HG03442 (cell line): Measurements from ENCODE around the gene HS1BP3.
A peak's percentile ranks its signal among the peaks of the same experiment; 100 is the strongest.

ENCODE experiments used
- ATAC-seq: cut with Tn5 transposase; IDR thresholded peaks from one replicate; pipeline ENCODE4 v1.9.1; 2021; ENCODE audit warnings: mild to moderate bottlenecking, moderate library complexity; ENCODE audit not compliant: unreplicated experiment

The HS1BP3 gene

DNA sequence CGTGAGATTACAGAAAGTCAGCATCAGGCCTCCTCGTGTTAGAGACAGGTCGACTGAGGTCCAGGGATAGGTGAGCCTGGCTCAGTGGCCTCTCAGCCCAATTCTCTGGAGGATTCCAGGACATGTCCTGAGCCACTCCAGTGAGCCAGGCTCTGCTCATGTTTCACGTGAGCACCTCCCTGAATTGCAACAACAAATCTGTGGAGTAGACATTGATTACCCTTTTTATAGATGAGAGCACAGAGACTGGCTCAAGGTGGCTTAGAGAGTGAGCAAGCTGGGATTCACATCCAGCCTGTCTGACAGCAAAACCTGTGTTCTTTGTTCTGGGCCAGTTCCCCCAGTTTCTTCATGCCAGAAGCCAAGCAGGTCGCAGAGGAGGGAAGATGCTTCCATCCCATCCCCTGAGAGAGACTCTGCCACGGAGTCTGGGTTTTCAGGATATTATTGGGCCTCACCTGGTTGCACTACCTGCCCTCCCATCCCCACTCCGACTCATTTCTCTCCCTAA lies 46.4 kb downstream of the HS1BP3 start:
- no peak for ATAC-seq

DNA sequence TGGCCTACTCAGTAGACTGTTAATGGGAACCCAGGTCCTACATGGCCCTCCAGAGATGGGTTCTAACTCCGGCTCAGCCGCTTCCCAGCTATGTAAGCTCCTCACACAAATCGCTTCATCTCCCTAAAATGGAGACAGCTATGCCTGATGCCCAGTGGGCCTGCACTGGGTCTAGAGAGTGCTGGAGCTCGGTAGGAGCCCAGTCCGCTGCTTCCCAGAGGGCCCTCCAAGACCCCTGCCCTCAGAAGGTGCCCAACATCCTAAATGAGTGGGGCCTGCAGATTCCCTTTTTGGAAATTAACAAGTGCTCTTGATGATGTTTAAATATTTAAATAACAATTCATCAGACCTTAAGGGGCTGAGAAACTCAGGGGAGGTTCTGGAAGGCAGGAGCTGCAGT lies 47.1 kb downstream of the HS1BP3 start:
- no peak for ATAC-seq

DNA sequence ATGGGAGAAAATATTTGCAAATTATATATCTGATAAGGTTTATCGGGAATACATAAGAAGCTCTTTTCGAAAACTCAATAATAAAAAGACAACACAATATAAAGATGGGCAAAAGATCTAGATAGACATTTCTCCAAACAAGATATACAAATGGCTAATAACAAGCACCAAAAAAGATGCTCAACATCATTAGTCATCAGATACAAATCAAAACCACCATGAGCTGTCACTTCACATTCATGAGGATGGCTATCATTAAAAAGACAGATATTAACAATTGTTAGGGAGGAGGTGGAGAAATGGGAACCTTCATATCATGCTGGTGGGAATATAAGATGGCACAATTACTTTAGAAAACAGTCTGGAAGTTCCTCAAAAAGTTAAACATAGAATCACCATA lies 48.1 kb downstream of the HS1BP3 start:
- ATAC-seq, result no peak

DNA sequence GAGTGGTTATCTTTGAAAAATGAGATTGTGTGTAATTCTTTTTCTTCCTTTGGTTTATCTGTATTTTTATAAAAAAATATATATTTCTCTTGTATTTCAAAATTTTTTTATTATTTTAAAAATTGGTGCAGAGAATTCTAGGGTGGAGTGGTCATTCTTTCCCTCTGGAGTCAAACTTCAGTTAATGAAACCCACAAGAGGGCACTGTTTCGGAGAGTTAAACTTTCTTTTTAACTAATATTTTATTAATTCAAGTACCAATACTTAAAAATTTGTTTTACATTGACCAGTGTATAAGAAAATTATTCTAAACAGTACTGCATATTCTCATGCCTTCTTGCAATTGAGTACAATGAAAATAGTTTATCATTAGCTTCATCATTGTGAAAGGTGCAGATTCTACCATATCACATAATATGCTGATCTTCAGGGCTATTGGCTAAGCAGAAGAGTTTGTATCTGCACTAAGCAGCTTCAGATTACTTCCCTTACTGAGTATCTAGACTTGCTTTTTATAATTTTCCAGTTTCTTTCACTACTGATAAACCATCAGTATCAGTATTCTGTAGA lies 50.1 kb downstream of the HS1BP3 start:
- ATAC-seq, result no peak

DNA sequence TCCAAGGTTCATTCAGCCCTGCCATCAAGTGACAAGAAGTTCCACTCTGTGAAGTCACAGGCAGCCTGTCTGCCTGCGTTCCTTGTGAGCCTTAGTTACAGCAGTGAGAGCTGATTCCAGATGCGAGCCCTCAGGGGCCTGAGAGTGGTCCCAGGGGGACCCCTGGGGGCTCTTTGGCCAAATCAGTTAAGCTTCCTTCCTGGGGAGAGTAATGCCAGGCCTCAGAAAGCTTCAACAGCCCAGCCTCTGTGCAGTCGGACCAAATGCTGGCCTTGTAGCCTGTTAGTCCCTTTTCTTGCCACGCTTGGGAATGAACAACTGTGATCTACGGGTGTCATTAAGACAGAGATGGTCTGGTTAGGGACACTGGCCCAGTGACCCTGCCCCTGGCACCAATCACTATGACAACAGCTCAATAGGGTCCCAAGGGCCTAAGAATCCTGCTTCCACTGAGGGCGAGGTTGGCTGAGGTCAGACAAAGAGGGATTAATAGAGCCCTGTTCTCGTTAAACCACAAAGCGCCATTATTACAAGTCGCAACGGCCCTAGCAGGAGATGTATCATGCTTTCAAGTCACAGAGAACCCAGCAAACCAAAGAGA lies 50.9 kb downstream of the HS1BP3 start:
- ATAC-seq, result no peak

DNA sequence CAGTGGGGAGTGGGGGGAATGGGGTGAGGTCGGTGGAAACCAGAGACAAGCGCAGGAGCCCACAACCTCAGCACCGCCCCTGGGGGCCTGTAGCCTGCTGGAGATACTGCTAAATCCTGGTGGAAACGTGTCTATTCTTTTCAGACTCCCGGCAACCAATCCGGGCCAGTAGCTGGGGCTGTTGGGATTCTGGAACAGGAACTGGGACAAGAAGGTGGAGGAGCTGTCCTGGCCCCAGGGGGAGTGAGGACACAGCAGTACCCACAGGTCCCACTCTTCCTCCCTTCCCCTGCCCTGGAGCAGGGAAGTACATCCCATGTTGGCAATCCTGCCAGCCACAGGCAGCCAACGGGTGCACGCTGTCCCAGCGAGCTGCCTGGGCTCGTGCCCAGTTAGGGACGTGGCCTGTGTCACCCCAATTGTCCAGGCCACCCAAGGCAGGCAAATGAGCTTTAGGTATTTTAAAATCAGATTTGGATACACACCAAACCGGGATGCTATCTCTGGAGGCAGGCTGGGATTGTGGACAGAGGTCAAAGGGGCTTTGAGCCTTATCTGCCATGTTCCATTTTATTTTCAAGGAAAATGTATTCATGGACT lies 51.8 kb downstream of the HS1BP3 start:
- no peak for ATAC-seq

DNA sequence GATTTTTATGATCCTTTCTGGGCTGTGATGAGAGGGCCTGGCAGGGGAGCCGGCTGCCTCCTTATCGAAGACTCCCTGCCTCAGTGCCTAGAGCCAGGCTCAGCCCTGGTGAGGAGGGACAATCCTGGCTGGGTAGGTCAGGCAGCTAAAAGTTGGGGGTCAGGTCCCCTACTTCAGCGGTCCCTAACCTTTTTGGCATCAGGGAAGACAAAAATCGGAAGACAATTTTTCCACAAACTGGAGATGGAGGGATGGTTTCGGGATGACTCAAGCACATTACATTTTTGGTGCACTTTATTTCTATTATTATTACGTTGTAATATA lies 53.1 kb downstream of the HS1BP3 start:
- ATAC-seq, result no peak

DNA sequence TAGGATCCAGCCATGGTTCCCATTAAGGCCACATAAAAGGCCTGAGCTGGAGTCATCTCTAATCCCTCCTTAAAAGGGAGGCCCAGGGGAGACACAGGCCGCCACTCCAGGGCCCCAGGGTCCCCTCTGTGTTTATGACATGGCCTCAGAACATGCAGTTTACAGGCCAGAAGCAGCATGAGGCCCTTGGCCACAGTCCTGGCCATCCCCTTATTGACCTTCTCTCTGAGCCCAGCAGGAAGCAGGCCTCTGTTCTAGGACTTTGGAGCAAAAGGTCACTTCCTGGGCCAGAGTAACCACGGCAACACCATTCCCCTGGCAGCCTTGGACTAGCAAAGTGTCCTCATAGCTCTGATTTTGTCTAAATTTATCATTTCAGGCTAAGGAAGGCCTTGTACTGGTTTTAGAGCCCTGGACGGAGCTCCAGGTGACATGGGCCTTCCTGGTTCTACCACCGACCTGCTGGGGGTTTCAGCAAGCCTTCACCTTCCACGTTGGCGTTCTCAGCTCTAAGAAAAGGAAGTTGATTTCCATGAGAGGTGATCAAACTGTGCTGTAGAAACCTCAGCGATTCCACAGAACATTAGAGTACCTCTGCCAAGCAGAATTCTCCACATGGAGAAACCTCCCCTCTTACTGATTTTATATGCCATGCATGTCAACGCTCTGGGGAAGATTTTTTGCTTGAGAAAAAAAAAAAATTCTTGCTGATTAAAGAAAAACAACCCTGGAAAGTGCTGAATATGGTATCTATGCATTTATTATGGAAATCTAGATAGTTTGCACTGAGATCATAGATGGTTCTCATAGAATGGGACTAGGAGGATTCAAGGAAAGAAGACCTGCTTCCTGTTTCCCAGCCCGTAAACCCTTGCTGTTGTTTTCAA lies 53.7 kb downstream of the HS1BP3 start:
- no peak for ATAC-seq

DNA sequence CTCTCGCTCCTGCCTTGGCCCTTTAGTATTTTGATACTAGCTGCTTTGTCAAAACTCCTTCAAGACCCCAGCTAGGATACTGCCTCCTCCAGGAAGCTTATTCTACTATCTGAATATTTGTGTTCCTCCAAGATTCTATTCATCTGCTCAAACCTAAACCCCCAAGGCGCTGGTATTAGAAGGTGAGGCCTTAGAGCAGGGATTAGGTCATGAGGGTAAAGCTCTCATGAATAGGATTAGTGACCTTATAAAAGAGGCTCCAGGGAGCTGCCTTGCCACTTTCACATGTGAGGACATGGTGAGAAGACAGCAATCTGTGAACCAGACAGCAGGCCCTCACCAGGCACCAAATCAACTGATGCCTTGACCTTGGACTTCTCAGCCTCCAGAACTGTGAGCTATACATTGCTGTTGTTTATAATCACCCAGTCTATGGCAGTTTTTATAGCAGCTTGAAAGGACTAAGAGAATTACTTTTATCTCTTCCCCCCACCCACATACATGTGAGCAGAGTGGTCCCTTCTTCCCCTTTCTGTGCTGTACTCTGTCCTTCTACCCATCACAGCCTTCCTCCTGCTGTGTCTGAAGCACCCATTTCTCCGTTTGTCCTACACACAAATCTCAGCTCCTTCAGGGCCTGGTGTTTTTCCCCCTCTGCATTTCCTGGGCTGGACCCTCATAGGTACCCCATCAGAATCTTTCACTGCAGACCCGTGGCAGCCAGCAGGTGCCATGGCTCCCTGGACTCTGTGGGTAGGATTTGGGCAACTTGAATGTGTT lies 54.5 kb downstream of the HS1BP3 start:
- ATAC-seq, result no peak

DNA sequence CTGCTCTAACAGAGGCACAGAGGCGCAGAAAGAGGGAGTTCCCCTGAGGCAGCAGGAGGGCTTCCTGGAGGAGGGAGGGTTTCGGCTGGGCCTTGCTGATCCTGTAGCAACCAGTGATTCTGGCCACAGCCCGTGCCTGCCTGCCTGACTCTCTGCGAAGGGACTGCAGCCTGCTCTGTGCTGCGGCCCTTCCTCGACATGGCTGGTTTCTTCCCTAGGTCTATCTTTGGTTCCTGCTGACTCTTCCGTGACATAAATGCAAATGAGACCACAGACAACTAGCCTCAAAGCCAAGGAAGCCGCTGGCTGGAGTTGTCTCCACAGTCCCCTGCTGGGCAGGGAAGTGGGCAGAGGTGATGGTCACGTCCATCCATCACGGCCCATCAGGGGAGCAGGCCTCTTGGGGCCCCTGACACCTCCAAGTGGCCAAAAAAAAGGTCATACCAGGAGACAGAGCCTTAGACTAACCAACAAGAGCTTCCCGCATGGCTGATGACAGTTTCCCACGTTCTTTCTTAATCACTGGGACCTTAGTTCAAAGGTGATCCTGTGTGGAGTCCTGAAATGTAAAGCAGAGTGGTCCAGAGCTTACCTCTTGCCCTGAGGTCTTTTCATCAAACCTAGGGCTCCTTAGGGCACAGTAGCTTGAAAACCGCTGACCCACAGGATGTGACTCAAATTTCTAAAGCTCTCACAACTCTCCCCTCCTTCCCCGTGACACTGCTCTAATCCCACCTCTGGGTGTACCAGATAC lies 55.3 kb downstream of the HS1BP3 start:
- ATAC-seq, result peak; percentile 83

DNA sequence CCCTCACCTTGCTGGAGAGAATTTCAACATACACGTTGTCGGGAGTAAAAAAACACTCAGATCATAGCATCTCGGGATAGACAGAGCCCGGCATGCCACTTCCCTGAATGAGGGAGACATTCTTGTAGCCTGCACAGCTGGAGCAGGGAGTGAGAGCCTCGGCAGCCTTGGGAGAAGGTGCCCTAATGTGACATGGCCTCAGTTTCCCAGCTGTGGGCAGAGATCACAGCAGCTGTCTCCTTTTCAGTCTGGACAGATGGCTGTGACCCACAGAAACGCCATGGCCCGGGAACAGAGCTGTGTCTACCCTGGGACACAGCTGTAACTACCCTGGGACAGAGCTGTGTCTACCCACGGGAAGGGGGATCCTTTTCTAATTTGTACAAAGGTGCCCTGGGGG lies 55.9 kb downstream of the HS1BP3 start:
- no peak for ATAC-seq

DNA sequence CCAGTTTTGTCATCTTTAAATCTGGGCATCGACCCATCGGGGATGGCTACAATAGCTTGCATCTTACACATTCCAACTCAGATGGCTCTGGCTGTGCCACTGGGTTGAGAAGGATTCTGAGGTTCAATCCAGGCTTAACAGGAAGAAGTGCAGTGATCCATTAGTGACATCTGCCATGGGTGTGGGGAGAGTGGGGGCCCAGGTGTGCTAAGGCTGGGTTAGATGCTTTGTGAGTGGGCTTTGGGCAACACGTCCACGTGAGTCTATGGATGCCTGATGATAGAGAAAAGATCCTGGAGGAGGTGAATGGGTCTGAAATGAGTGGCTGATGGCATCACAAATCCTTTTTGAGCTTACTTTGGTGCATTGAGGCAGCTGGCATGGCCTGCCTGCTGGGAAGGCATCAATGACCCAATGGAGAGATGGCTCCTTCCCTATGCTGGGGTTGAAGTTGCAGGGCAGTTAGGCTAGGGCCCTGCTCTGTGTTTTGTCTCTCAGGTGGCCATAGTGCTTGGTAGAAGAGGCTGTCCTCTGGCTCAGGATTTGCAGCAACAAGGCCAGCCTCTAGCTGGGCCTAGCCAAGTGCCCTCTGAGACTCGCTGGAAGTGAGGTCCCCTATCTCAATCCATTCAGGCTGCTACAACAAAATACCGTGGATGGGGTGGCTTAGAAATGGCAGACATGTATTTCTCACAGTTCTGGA lies 56.7 kb downstream of the HS1BP3 start:
- ATAC-seq, result no peak

DNA sequence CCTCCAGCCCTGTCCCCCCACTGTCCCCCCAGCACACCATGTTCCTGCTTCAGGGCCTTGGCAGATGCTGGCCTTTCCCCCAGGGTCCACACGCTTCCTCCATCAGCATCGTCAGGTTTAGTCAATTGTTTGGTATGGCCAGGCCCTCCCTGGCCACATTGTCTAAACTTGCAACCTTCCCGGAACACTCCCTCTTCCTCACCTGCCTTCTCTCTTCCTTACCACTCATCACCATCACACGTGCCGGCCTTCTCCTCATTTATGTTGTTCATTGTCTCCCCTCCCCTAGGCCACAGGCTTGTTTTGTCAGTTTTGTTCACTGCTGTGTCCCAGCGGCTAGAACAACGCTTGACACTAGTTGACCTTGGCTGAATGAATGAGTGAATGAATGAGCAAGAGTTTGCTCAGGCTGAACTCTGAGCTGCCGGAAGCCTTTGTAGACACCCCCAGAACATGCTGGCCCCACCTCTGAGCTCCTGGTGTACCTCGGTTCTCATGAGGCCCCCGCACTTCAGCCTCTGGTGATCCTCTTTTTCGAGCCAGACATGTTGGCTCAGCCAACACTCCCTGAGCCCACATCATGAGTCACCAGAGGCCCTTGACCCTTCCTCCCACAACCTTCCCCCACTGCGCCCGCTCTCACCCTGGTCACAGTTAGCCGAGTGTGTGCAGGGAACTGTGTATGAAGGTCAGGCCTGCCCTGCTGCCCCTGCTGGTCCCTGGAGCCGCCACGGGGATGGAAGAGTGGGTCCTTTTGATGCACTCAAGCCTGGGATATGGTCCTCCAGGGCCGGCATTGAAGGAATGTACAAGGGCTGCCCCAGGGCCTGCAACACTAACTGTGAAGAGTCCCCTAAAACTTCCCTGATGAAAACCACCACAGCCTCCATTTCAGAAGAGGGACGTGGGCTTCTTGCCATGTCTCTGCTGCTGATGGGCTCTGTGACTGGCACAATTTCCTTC lies 57.5 kb downstream of the HS1BP3 start:
- ATAC-seq, result no peak

DNA sequence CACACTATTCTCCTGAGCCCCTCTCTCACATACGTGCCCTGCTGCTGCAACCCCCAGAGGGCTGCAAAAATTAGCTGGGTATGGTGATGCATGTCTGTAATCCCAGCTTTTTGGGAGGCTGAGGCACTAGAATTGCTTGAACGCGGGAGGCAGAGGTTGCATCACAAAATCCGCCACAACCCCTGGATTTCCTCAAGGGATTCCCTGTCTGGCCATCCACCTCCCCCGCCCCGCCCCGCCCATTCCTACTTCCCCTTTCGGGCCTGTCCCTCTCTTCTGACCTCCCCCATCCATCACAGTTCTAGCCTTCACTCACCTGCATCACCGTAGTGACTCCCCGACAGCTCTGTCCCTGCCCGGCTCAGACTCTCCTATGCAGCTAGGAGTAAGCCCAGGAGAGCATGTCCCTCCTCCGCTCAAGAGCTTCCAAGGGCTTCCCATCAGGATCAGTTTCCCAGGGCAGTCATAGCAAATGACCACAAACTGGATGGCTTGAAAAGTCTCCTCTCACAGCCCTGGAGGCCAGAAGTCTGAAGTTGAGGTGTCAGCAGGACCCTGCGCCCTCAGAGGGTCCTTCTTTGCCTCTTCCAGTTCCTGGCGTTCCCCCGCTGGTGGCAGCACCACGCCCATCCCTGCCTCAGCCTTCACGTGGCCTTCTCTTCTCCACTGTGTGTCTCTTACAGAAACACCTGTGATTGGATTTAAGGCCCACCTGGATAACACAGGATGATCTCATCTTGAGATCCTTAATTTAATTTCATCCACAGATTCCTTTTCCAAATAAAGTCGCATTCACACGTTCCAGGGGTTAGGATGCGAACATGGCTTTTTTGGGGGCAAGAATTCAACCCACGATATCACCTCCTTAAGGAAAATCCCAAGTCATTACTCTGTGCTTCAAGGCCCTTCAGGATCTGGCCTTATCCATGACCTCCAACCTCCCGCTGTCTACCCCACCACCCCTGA lies 58.5 kb downstream of the HS1BP3 start:
- no peak for ATAC-seq

DNA sequence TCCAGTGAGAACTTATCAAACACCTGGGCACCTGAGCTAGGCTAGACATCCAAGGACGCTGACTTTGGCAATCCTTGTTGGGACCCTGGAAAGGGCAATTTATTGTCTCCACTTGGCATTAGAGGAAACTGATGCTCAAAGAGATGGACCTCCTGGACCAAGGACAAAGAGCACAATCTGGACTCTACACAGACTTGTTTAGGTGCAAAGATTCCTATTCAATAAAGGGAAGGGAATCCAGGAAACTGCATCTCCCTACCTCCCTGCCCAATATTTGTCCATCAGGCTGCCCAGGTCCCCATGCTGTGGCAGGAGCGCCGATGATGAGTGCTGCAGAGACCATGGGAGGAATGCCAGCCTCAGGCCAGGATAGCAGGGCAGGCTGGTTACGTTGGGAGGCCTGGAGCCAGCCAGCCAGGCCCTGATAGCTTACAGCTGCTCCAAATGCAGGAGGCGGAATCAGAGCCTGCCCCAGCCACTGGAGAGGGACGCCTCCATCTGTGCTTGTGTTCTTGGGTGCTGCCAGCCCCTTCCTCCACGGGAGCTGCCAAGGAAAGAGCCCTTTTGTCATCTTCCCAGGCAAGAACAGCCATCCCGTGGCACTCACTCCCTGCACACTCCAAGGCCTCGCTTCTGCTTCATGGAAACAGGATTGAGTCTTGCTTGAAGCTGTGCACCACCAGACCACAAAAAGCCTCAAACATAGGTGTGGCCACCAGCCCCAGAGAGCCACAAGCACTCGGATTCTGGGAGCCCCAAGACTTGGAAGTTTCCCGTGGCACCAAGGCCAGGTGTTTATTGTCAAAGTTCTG lies 60.0 kb downstream of the HS1BP3 start:
- ATAC-seq, result no peak

DNA sequence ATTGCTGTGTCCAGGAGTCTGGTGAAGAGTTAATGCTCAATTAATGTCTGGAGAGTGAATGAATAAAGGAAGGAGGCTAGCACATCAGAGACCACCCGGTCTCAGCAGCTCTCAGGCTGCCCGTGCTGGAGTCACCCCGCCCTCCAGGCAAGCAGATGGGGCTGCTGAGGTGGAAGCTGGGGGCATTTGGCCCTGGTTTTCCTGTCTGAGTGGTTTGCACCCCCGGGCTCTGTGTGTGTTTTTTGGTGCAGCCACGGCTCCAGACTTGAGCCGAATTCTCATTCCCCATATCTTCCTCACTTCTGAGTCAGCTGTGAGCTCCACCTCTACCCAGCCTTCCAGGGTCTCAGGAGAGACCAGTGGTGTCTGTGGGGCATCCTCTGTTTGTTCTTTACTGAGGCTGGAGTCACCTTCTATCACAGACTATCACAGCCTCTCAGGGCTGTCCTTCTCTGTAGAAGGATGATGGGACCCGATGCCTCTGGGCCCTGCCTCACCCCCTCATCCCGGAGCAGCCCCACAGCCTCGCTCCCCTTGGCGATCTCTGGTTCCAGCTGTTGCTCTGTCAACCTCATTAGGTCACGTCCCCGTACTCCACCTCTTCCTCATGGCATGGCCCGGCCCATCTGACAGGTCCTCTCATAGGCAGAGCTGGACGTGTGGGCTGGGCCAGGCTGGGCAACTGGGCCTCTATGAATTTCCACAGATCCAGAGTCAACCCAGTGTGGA lies 60.8 kb downstream of the HS1BP3 start:
- no peak for ATAC-seq
